ENCODE data around the gene MAP3K1.

DNA sequence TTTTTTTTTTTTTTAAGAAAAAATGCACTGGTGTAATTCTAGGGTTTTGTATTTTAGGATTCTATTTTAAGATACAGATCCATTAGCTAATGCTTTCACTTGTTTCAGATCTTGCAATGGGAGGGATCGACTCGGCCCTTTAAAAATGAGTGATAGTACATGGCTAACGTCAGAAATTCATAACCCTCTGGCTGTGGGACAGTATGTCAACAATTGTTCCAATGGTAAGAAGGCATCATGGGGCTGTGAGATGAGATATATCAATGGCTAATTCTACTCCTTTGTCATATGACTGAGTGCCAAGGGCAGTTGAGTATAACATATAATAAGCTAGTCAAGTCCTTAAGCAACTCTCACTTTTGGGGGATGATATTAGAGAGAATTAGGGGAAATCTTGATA is 98.4 kb downstream of the MAP3K1 start:
- TF ChIP-seq POLR2A (IDR thresholded peaks at IDR 0.05), result no peak
- TF ChIP-seq POLR2AphosphoS5 (IDR thresholded peaks at IDR 0.05), result no peak
- TF ChIP-seq, protein P1, sequence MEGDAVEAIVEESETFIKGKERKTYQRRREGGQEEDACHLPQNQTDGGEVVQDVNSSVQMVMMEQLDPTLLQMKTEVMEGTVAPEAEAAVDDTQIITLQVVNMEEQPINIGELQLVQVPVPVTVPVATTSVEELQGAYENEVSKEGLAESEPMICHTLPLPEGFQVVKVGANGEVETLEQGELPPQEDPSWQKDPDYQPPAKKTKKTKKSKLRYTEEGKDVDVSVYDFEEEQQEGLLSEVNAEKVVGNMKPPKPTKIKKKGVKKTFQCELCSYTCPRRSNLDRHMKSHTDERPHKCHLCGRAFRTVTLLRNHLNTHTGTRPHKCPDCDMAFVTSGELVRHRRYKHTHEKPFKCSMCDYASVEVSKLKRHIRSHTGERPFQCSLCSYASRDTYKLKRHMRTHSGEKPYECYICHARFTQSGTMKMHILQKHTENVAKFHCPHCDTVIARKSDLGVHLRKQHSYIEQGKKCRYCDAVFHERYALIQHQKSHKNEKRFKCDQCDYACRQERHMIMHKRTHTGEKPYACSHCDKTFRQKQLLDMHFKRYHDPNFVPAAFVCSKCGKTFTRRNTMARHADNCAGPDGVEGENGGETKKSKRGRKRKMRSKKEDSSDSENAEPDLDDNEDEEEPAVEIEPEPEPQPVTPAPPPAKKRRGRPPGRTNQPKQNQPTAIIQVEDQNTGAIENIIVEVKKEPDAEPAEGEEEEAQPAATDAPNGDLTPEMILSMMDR (IDR thresholded peaks at IDR 0.05), result no peak
- no peak for TF ChIP-seq EP300 (IDR thresholded peaks at IDR 0.05)
